Left lung (tissue), 10 donors: ENCODE measurements around the gene CDX1. TPM values are rescaled to one million over a fixed set of nuclear protein-coding genes. Genes with fewer than 3 reads are reported as not detected.

ENCODE experiments used
- ATAC-seq: fragments of 200-7000 bp; cut with Tn5 transposase; one replicate; pipeline ENCODE4 v1.9.1; 2020; ENCODE audit warnings: moderate library complexity
- DNase-seq, 4 donors: peaks; one replicate each; pipeline ENCODE4 v3.0.0-alpha.2; 2013 to 2020
- H3K27ac ChIP-seq, 2 donors: fragments of 200-600 bp; sonication (generic) in 1 of 2; one replicate each; pipeline versions ENCODE4 v1.5.0 to v1.8.0; 2020 to 2021
- H3K27me3 ChIP-seq, 2 donors: fragments of 200-600 bp; sonication (generic) in 1 of 2; one replicate each; pipeline versions ENCODE4 v1.5.0 to v1.8.0; 2020 to 2021
- H3K36me3 ChIP-seq, 2 donors: fragments of 200-600 bp; sonication (generic) in 1 of 2; one replicate each; pipeline versions ENCODE4 v1.5.0 to v1.8.0; 2020 to 2021
- H3K4me1 ChIP-seq, 2 donors: fragments of 200-600 bp; one replicate each; pipeline ENCODE4 v1.8.0; 2021
- H3K4me3 ChIP-seq, 2 donors: fragments of 200-600 bp; sonication (generic) in 1 of 2; one replicate each; pipeline versions ENCODE4 v1.5.0 to v1.8.0; 2020 to 2021; ENCODE audit warnings: mild to moderate bottlenecking in 1 of 2
- H3K9me3 ChIP-seq, 2 donors: fragments of 200-600 bp; sonication (generic) in 1 of 2; one replicate each; pipeline versions ENCODE4 v1.5.0 to v1.8.0; 2020 to 2021
- intact Hi-C, 2 donors: fragments of 100-400 bp; cut with DNase I; formaldehyde crosslinking; loops; one replicate each; pipeline versions ENCODE4 v1.11.2 to v1.14.2; 2022
- polyA plus RNA-seq, 6 donors: library from polyadenylated mRNA; unstranded; fragments of 120-200 nt; gene quantifications; one replicate each; pipeline ENCODE4 v1.2.1, GENCODE V29; 2013; ENCODE audit not compliant: insufficient read length in 6 of 6
- total RNA-seq, 2 donors: library from RNA; stranded (reverse); fragmentation: NEBNext Ultra II Directional; extraction: Animal tissue kit (Norgen Biotek cat#: 25700); gene quantifications; one replicate each; pipeline ENCODE4 v1.2.1, GENCODE V29; 2021
- TF ChIP-seq, protein P1 (sequence below), 2 donors: fragments of 200-600 bp; sonication (generic) in 1 of 2; IDR thresholded peaks; one replicate each; pipeline versions ENCODE4 v1.5.0 to v1.8.0; 2021; ENCODE audit warnings: antibody characterized with exemption in 2 of 2
- donor health status: DM: no; HTN: yes; CAD: no.
- donor health status: DM: no; HTN: no; CAD: no.

Gene CDX1
- total and polyA plus RNA-seq, 8 donors: 0.14 to 0.60 (median 0.34) TPM; not detected in 1

GRCh38 chr5:150213530-150213929, 47.0 kb downstream of the CDX1 start:
- H3K27ac ChIP-seq: no peak overlapping the region
- H3K4me3 ChIP-seq: no peak overlapping the region
- H3K27me3 ChIP-seq: peaks cover 0 to 19% of the 10 kb centered on the region in 2 donors
- ATAC-seq (no peak), DNase-seq (peak in 1 of 4 donors; percentile 50)
- no peaks in the 10 kb centered on the region for H3K4me1 ChIP-seq
- no peaks in the 10 kb centered on the region for H3K9me3 ChIP-seq
- intact Hi-C loops: no loop called here
- H3K36me3 ChIP-seq: no peaks in the 10 kb centered on the region
- TF ChIP-seq, protein P1, sequence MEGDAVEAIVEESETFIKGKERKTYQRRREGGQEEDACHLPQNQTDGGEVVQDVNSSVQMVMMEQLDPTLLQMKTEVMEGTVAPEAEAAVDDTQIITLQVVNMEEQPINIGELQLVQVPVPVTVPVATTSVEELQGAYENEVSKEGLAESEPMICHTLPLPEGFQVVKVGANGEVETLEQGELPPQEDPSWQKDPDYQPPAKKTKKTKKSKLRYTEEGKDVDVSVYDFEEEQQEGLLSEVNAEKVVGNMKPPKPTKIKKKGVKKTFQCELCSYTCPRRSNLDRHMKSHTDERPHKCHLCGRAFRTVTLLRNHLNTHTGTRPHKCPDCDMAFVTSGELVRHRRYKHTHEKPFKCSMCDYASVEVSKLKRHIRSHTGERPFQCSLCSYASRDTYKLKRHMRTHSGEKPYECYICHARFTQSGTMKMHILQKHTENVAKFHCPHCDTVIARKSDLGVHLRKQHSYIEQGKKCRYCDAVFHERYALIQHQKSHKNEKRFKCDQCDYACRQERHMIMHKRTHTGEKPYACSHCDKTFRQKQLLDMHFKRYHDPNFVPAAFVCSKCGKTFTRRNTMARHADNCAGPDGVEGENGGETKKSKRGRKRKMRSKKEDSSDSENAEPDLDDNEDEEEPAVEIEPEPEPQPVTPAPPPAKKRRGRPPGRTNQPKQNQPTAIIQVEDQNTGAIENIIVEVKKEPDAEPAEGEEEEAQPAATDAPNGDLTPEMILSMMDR (IDR thresholded peaks at IDR 0.05): no peak

DNA sequence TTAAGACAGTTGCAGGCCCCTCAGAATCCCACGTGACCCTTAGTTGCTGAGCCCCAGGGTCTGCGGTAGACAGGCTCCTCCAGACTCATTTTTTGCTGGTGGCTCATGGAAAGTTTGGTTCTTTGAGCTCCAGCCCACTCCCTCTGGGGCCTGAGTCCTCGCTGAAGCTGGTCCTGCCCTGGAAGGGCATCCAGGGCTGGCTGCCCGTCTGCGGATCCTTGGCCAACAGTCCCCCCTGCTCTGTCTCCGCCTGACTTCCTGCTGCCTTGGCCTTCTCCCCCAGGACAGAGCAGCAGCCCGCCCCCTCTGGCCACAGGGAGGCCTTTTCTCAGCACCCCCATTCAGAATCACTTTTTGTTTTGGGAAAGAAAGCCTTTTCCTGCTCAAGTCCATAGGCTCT, 47.7 kb downstream of the CDX1 start:
- peak overlapping the region in 1 of 2 donors; percentile 7 for H3K27ac ChIP-seq
- H3K9me3 ChIP-seq: no peaks in the 10 kb centered on the region
- H3K4me3 ChIP-seq: no peak overlapping the region
- DNase-seq: peak in 1 of 4 donors; percentile 43
- no peaks in the 10 kb centered on the region for H3K4me1 ChIP-seq
- TF ChIP-seq, protein P1 (IDR thresholded peaks at IDR 0.05): no peak
- no peak for ATAC-seq
- intact Hi-C loops: loop anchor here in 1 of 2 donors (2.0 kb wide), 1 partner anchor 81 kb away; no protein-coding TSS in a partner anchor
- no peaks in the 10 kb centered on the region for H3K36me3 ChIP-seq
- H3K27me3 ChIP-seq: peaks cover 0 to 16% of the 10 kb centered on the region in 2 donors

- Histone ChIP-seq H3K36me3 (no peaks in the 10 kb centered on the region), H3K4me3 (no peak overlapping the region), H3K9me3 (no peaks in the 10 kb centered on the region), H3K27ac (no peak overlapping the region), H3K4me1 (no peaks in the 10 kb centered on the region), H3K27me3 (peaks cover 0 to 14% of the 10 kb centered on the region in 2 donors)
- intact Hi-C loops: loop anchor here in 1 of 2 donors (2.0 to 5.0 kb wide), 2 partner anchors 54 to 83 kb away; no protein-coding TSS in a partner anchor
- TF ChIP-seq, protein P1 (IDR thresholded peaks at IDR 0.05): no peak
- no peak for ATAC-seq
- DNase-seq: peak in 1 of 4 donors; percentile 47
These were observed 49.7 kb downstream of the CDX1 start for GRCh38 chr5:150215979-150216944.

DNA sequence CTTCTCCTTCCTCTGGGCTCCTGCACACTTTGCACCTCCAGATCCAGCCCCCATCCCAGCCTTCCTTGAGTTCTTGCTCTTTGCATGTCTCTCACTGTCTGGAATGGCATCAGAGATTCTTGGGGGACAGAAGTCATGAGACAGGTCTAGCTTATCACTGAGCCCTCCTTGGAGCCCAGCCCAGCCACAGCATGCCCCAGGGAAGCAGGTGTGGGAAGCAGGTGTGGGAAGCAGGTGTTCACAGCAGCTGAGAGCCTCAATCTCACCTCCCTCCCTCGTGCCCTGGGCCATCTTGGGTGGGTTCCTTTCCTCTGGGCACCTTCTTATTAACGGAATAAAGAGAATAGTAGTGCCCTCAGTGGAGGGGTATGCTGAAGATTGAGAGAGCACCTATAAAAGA, 50.5 kb downstream of the CDX1 start:
- intact Hi-C loops: loop anchor here in 1 of 2 donors (5.0 kb wide), 1 partner anchor 55 kb away; no protein-coding TSS in a partner anchor
- Histone ChIP-seq H3K27ac (no peak overlapping the region), H3K9me3 (no peaks in the 10 kb centered on the region), H3K4me1 (no peaks in the 10 kb centered on the region), H3K4me3 (no peak overlapping the region), H3K36me3 (no peaks in the 10 kb centered on the region), H3K27me3 (peaks cover 0 to 16% of the 10 kb centered on the region in 2 donors)
- peak in 1 of 4 donors; percentile 45 for DNase-seq
- TF ChIP-seq, protein P1 (IDR thresholded peaks at IDR 0.05): no peak
- ATAC-seq: no peak
